Mucosa of rectum (tissue), 2 donors: ENCODE data around the gene GGT5.

Source experiments
- H3K27ac ChIP-seq, 2 donors: one replicate each; pipeline ENCODE4 v1.7.0; 2013; ENCODE audit warnings: inconsistent platforms in 2 of 2, low read depth in 2 of 2, low read length in 2 of 2
- H3K27me3 ChIP-seq, 2 donors: one replicate each; pipeline ENCODE4 v1.7.0; 2013; ENCODE audit warnings: low read length in 2 of 2; ENCODE audit not compliant: control insufficient read depth in 2 of 2, insufficient read depth in 2 of 2
- H3K36me3 ChIP-seq, 2 donors: one replicate each; pipeline ENCODE4 v1.7.0; 2013; ENCODE audit warnings: low read length in 2 of 2; ENCODE audit not compliant: control insufficient read depth in 2 of 2, insufficient read depth in 2 of 2
- H3K4me1 ChIP-seq, 2 donors: one replicate each; pipeline ENCODE4 v1.7.0; 2013; ENCODE audit warnings: low read length in 2 of 2, mild to moderate bottlenecking in 1 of 2; ENCODE audit not compliant: control insufficient read depth in 2 of 2, insufficient read depth in 2 of 2
- H3K4me3 ChIP-seq, 2 donors: one replicate each; pipeline ENCODE4 v1.7.0; 2013; ENCODE audit warnings: low read length in 2 of 2
- H3K9ac ChIP-seq, 2 donors: one replicate each; pipeline ENCODE4 v1.7.0; 2013; ENCODE audit warnings: low read length in 2 of 2, low read depth in 1 of 2, mild to moderate bottlenecking in 1 of 2
- H3K9me3 ChIP-seq, 2 donors: one replicate each; pipeline ENCODE4 v1.7.0; 2013; ENCODE audit warnings: low read length in 2 of 2; ENCODE audit not compliant: control insufficient read depth in 2 of 2
- donor health status: healthy.
- donor health status: Normal muscosa, but diverticular disease.

The GGT5 gene

GRCh38 chr22:24178502-24179440 is 66.1 kb downstream of the GGT5 start:
- no peak overlapping the region for H3K4me3 ChIP-seq
- no peaks in the 10 kb centered on the region for H3K27me3 ChIP-seq
- no peaks in the 10 kb centered on the region for H3K9me3 ChIP-seq
- H3K36me3 ChIP-seq: peaks cover 10 to 14% of the 10 kb centered on the region in 2 donors
- peaks cover 6 to 7% of the 10 kb centered on the region in 2 donors for H3K4me1 ChIP-seq
- H3K9ac ChIP-seq: no peak overlapping the region
- H3K27ac ChIP-seq: no peak overlapping the region

DNA sequence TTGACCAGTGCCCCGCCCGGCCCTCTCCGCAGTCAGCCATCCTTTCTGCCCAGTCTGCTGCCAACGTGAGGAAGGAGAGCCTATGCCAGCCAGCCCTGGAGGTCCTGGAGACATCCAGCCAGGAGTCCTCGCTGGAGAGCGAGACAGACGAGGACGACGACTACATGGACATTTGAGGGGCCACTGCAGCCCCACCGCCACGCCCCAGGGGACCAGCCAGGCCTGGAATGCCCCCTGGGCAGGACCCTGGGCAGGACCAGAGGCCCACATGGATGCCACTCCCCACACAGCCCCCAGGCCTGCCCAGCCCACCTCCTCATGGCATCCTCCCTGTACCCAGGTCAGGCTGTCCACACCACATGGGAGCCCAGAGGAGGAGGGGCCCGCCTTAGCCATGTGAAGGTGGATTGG is 66.9 kb downstream of the GGT5 start:
- H3K27me3 ChIP-seq: no peaks in the 10 kb centered on the region
- H3K4me1 ChIP-seq: peaks cover 6 to 7% of the 10 kb centered on the region in 2 donors
- no peak overlapping the region for H3K4me3 ChIP-seq
- peak overlapping the region in 1 of 2 donors; percentile 16 for H3K27ac ChIP-seq
- peaks cover 13 to 18% of the 10 kb centered on the region in 2 donors for H3K36me3 ChIP-seq
- H3K9me3 ChIP-seq: no peaks in the 10 kb centered on the region
- no peak overlapping the region for H3K9ac ChIP-seq

DNA sequence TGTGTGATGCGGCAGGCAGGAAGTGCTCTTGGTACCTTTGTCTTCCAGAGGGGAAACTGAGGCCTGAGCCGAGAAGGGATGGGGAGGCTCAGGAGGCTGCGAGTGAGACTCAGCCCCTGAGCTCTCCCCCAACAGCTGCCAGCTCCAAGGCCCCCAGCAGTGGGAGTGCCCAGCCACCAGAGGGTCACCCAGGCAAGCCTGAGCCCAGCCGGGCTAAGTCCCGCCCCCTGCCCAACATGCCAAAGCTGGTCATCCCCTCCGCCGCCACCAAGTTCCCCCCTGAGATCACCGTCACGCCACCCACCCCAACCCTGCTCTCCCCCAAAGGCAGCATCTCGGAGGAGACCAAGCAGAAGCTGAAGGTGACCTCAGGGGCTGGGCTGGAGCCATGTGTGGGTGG is 67.4 kb downstream of the GGT5 start:
- H3K27me3 ChIP-seq: no peaks in the 10 kb centered on the region
- H3K36me3 ChIP-seq: peaks cover 17 to 22% of the 10 kb centered on the region in 2 donors
- no peaks in the 10 kb centered on the region for H3K9me3 ChIP-seq
- H3K27ac ChIP-seq: peak overlapping the region in 1 of 2 donors; percentile 43
- H3K9ac ChIP-seq: no peak overlapping the region
- H3K4me1 ChIP-seq: peaks cover 6 to 7% of the 10 kb centered on the region in 2 donors
- no peak overlapping the region for H3K4me3 ChIP-seq

GRCh38 chr22:24177045-24177444 is 67.8 kb downstream of the GGT5 start:
- H3K27me3 ChIP-seq: no peaks in the 10 kb centered on the region
- no peaks in the 10 kb centered on the region for H3K9me3 ChIP-seq
- peaks cover 22 to 26% of the 10 kb centered on the region in 2 donors for H3K36me3 ChIP-seq
- H3K4me1 ChIP-seq: peaks cover 6 to 7% of the 10 kb centered on the region in 2 donors
- peak overlapping the region in 1 of 2 donors; percentile 43 for H3K27ac ChIP-seq
- H3K4me3 ChIP-seq: no peak overlapping the region
- no peak overlapping the region for H3K9ac ChIP-seq

DNA sequence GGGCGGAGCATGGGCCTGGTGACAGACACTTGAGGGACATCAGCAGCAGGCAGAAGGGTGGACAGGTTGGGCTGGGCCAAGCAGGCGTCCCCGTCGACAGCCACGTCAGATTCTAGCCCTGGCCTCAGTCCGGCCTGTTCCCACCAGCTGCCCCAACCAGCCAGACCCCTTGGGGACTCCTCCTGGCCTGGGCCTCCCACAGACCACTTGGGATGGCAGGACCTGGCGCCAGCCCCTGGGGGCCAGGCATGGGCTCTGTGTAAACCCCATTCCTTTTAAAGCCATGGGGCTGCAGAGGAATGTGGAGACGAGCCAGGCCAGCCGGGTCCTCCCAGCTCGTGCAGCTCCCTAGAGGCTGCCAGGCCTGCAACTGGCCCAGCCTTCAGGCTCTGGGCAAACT is 68.3 kb downstream of the GGT5 start:
- Histone ChIP-seq H3K9ac (no peak overlapping the region), H3K4me1 (peaks cover 5 to 6% of the 10 kb centered on the region in 2 donors), H3K4me3 (no peak overlapping the region), H3K27me3 (no peaks in the 10 kb centered on the region), H3K9me3 (no peaks in the 10 kb centered on the region), H3K27ac (peak overlapping the region in 1 of 2 donors; percentile 43), H3K36me3 (peaks cover 26 to 30% of the 10 kb centered on the region in 2 donors)

DNA sequence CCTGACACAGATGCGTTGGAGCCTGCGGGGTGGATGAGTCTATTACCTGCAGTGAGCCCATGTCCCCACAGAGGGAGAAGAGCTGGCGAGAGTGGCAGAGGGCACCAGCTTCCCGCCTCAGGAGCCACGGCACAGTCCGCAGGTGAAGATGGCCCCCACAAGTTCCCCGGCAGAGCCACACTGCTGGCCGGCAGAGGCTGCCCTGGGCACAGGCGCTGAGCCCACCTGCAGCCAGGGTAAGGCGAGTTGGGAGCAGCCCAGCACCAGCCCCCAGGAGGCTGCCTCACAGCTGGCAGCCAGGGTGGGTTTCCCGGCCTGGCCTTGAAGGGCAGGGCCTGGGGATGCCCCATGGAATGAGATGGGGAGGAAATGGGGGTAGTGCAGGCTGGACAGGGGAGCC is 68.8 kb downstream of the GGT5 start:
- Histone ChIP-seq H3K9ac (no peak overlapping the region), H3K27me3 (no peaks in the 10 kb centered on the region), H3K36me3 (peaks cover 29 to 34% of the 10 kb centered on the region in 2 donors), H3K9me3 (no peaks in the 10 kb centered on the region), H3K4me3 (no peak overlapping the region), H3K4me1 (peaks cover 2% of the 10 kb centered on the region in 2 donors), H3K27ac (no peak overlapping the region)

GRCh38 chr22:24175160-24175808 is 69.6 kb downstream of the GGT5 start:
- no peaks in the 10 kb centered on the region for H3K27me3 ChIP-seq
- H3K36me3 ChIP-seq: peaks cover 29 to 36% of the 10 kb centered on the region in 2 donors
- no peaks in the 10 kb centered on the region for H3K9me3 ChIP-seq
- no peak overlapping the region for H3K9ac ChIP-seq
- H3K27ac ChIP-seq: no peak overlapping the region
- H3K4me1 ChIP-seq: no peaks in the 10 kb centered on the region
- no peak overlapping the region for H3K4me3 ChIP-seq

DNA sequence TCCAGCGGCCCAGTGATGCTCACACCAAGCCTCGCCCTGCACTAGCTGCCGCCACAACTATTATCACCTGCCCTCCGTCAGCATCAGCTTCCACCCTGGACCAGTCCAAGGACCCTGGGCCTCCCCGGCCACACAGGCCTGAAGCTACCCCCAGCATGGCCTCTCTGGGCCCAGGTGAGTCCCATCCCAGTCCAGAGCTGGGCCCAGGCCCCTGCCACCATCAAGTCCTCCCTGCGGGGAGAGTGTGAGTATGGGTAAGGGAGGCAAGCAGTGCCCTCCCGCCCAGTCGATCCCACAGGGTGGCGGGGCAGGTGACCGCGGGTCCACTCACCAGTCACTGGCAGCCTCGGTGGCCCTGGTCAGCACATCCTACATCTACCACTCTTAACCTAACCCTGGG is 73.1 kb downstream of the GGT5 start:
- H3K36me3 ChIP-seq: peaks cover 45 to 51% of the 10 kb centered on the region in 2 donors
- no peak overlapping the region for H3K4me3 ChIP-seq
- no peaks in the 10 kb centered on the region for H3K27me3 ChIP-seq
- H3K9me3 ChIP-seq: no peaks in the 10 kb centered on the region
- no peak overlapping the region for H3K27ac ChIP-seq
- H3K9ac ChIP-seq: no peak overlapping the region
- H3K4me1 ChIP-seq: no peaks in the 10 kb centered on the region

DNA sequence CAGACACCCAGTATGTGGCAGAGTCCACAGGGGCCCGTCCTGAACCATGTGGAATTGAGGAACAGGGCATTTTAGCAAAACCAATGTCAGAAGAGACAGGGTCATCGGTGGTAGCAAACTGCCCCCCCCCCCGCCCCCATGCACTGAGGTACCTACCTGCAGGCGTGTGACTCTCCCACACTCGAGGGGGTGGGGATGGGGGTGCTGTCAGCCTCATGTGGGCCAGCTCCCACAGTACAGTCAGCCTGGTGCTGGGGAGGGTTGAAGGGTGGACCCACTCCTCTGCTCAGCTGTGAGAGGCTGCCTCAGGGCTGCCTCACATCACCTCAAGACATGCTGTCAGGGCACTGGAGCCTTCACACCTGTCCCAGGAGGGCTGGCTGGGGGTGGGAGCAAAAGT is 74.2 kb downstream of the GGT5 start:
- peaks cover 51 to 55% of the 10 kb centered on the region in 2 donors for H3K36me3 ChIP-seq
- H3K9ac ChIP-seq: no peak overlapping the region
- no peak overlapping the region for H3K4me3 ChIP-seq
- H3K27ac ChIP-seq: no peak overlapping the region
- H3K27me3 ChIP-seq: no peaks in the 10 kb centered on the region
- H3K9me3 ChIP-seq: no peaks in the 10 kb centered on the region
- H3K4me1 ChIP-seq: no peaks in the 10 kb centered on the region

- no peak overlapping the region for H3K4me3 ChIP-seq
- no peak overlapping the region for H3K9ac ChIP-seq
- H3K4me1 ChIP-seq: no peaks in the 10 kb centered on the region
- H3K36me3 ChIP-seq: peaks cover 54 to 60% of the 10 kb centered on the region in 2 donors
- H3K27me3 ChIP-seq: no peaks in the 10 kb centered on the region
- H3K9me3 ChIP-seq: no peaks in the 10 kb centered on the region
- H3K27ac ChIP-seq: no peak overlapping the region
These were observed 74.7 kb downstream of the GGT5 start for GRCh38 chr22:24170188-24170587.
